ENCODE results near the gene PDE6A. TPM values are rescaled to one million over a fixed set of nuclear protein-coding genes. Genes with fewer than 3 reads are reported as not detected.

PDE6A gene
- total and polyA plus RNA-seq, 2 of the 8 experiments (the other 6 are each of a cell fraction or from before 2014, with no cell fraction given) = not detected

GRCh38 chr5:149913436-149914419 lies 30.9 kb downstream of the PDE6A start:
- Histone ChIP-seq H2BK15ac (ENCODE audit: low read length) (no peak overlapping the region), H3K9ac (replicated peaks in 1 of 4; ENCODE audit: extremely low read depth in 1 of 4, low read depth in 3 of 4, low read length in 3 of 4) (no peak overlapping the region), H3K23ac (ENCODE audit: insufficient read length) (no peak overlapping the region), H3K23me2 (ENCODE audit: low read depth, low read length) (no peaks in the 10 kb centered on the region), H4K5ac (ENCODE audit: insufficient read length, low read depth, low read length) (no peak overlapping the region), H3K14ac (ENCODE audit: insufficient read length) (no peak overlapping the region), H4K91ac (replicated peaks; ENCODE audit: insufficient read length, low read length) (no peak overlapping the region), H3K4me1 (replicated peaks in 1 of 4; ENCODE audit: control insufficient read depth in 3 of 4, insufficient read depth in 4 of 4, low read length in 3 of 4) (peaks cover 0 to 3% (median 0%) of the 10 kb centered on the region in 4 experiments; a peak in 1 of 7 replicates), H2BK12ac (ENCODE audit: low read depth, low read length) (no peak overlapping the region), H3K4me3 (ENCODE audit: extremely low read depth in 1 of 4, insufficient read depth in 2 of 4, low read depth in 3 of 4, low read length in 4 of 4) (no peak overlapping the region), H3K4me2 (ENCODE audit: insufficient read depth in 1 of 2, low read depth in 2 of 2, low read length in 2 of 2) (no peak overlapping the region), H4K8ac (ENCODE audit: extremely low read depth, insufficient read depth, low read length) (no peak overlapping the region), H3K79me1 (ENCODE audit: low read depth, low read length) (no peaks in the 10 kb centered on the region), H3K18ac (ENCODE audit: extremely low read depth, low read length) (no peak overlapping the region), H4K20me1 (replicated peaks in 1 of 2; ENCODE audit: control insufficient read depth in 1 of 2, insufficient read depth in 2 of 2, low read length in 2 of 2) (no peaks in the 10 kb centered on the region), H3K79me2 (ENCODE audit: control insufficient read depth in 1 of 2, insufficient read depth in 2 of 2, low read length in 2 of 2) (no peaks in the 10 kb centered on the region), H3K27ac (ENCODE audit: low read depth, low read length) (no peak overlapping the region), H3K4ac (replicated peaks; ENCODE audit: insufficient read length, low read depth, low read length) (no peak overlapping the region), H2BK120ac (replicated peaks; ENCODE audit: low read depth, low read length) (no peak overlapping the region), H3K27me3 (replicated peaks in 1 of 4; ENCODE audit: control insufficient read depth in 3 of 4, extremely low read depth in 1 of 4, insufficient read depth in 3 of 4, low read length in 3 of 4) (no peaks in the 10 kb centered on the region), H2AK5ac (ENCODE audit: low read depth, low read length) (no peak overlapping the region), H2BK20ac (ENCODE audit: low read length) (no peak overlapping the region), H3K56ac (replicated peaks; ENCODE audit: insufficient read length, low read depth, low read length) (no peak overlapping the region), H2AFZ (ENCODE audit: low read length) (no peak overlapping the region; the same call in 1 of the 2 replicates), H3K36me3 (ENCODE audit: control insufficient read depth in 2 of 4, insufficient read depth in 4 of 4, low read length in 3 of 4) (no peaks in the 10 kb centered on the region), H2BK5ac (ENCODE audit: low read depth, low read length) (no peak overlapping the region), H3K9me3 (ENCODE audit: insufficient read depth in 2 of 2, low read depth in 1 of 2, low read length in 1 of 2) (no peaks in the 10 kb centered on the region)
- POLR2A ChIA-PET (ENCODE audit: partially characterized antibody) = interaction anchor here (0.6 kb wide), 1 partner anchor 19 kb away, joined by 3 read pairs; no protein-coding TSS in a partner anchor
- CTCF ChIA-PET (ENCODE audit: partially characterized antibody) = interaction anchor here (0.9 to 1.5 kb wide), 7 partner anchors 9 to 69 kb away, joined by 3 to 5 read pairs (median 3); no protein-coding TSS in a partner anchor
- FAIRE-seq (no peak), DNase-seq (ENCODE audit: low read depth in 1 of 2, low spot score in 2 of 2) (no peak)
- WGBS, 2 experiments (ENCODE audit: extremely low coverage in 1 of 2, insufficient coverage in 1 of 2, insufficient read length in 1 of 2, insufficient replicate concordance in 2 of 2, low coverage in 1 of 2, low lambda C conversion rate in 2 of 2, missing lambda C conversion rate in 1 of 2) = 78% methylated on average over 7 of the region's 7 CpGs; no CpG with 5 or more reads in 1 of the 2 experiments
- TF ChIP-seq HDAC2 (IDR thresholded peaks at IDR 0.05; ENCODE audit: borderline replicate concordance in 1 of 2, low read depth in 2 of 2, low read length in 2 of 2) (no peak), POLR2AphosphoS5 (IDR thresholded peaks at IDR 0.05; ENCODE audit: low read depth, low read length) (no peak), SRF (IDR thresholded peaks at IDR 0.05; ENCODE audit: low read depth, low read length) (no peak), CHD1 (IDR thresholded peaks at IDR 0.05; ENCODE audit: low read depth, low read length) (no peak), BRCA1 (IDR thresholded peaks at IDR 0.05; ENCODE audit: low read depth, low read length) (no peak), SIN3A (conservative IDR thresholded peaks at IDR 0.05 in 1 of 2, IDR thresholded peaks at IDR 0.05 in 1 of 2; ENCODE audit: low read depth in 1 of 2, low read length in 2 of 2) (no peak), RXRA (IDR thresholded peaks at IDR 0.05; ENCODE audit: insufficient read depth, low read depth, low read length) (no peak), MAX (IDR thresholded peaks at IDR 0.05) (no peak), GTF2F1 (IDR thresholded peaks at IDR 0.05; ENCODE audit: borderline replicate concordance, low read depth, low read length) (no peak), RBBP5 (IDR thresholded peaks at IDR 0.05; ENCODE audit: borderline replicate concordance, low read depth, low read length) (no peak), EZH2 (IDR thresholded peaks at IDR 0.05; ENCODE audit: low read depth, low read length, severe bottlenecking) (no peak)
